K562 (cell line): Measurements from ENCODE around the gene ZCCHC4. TPM values are rescaled to one million over a fixed set of nuclear protein-coding genes. Genes with fewer than 3 reads are reported as not detected.

ENCODE experiments used
- CAMTA2 ChIP-seq: fragments of 250-450 bp; sonication (Bioruptor Pico); conservative IDR thresholded peaks from 2 replicates; pipeline ENCODE4 v1.5.1; 2022
- CUX1 ChIP-seq: fragments of 200-800 bp; sonication (Bioruptor generic); IDR thresholded peaks from 2 replicates; pipeline ENCODE4 v1.6.1; 2016; ENCODE audit warnings: missing genetic modification characterization, missing compliant biosample characterization
- HLTF ChIP-seq: fragments of 450-650 bp; IDR thresholded peaks from 2 replicates; pipeline ENCODE4 v1.6.1; 2016
- HNRNPK ChIP-seq: fragments of 200-400 bp; formaldehyde crosslinking; IDR thresholded peaks from one replicate; pipeline ENCODE4 v1.6.1; 2018; ENCODE audit warnings: mild to moderate bottlenecking, low read depth, low read length; ENCODE audit not compliant: poor library complexity, severe bottlenecking
- KAT7 ChIP-seq: sonication (generic); formaldehyde crosslinking; IDR thresholded peaks from 2 replicates; pipeline ENCODE4 v1.8.0; 2022; ENCODE audit warnings: missing genetic modification reagents, mild to moderate bottlenecking, borderline replicate concordance
- RBM17 ChIP-seq: fragments of 200-400 bp; formaldehyde crosslinking; IDR thresholded peaks from 2 replicates; pipeline ENCODE4 v1.6.1; 2017; ENCODE audit warnings: low read depth, mild to moderate bottlenecking, low read length, borderline replicate concordance
- polyA plus RNA-seq, 8 experiments: library from polyadenylated mRNA; depleted of rRNA in 4 of 8; stranded (reverse) in 5 of 8; unstranded in 3 of 8; fragments of >200 nt; fragmentation: Nextera tagmentation in 2 of 8; fragmentation: Illumina TruSeq in 1 of 8; extraction: Ambion mirVana in 2 of 8; extraction: Trizol in 1 of 8; gene quantifications; 2 replicates each; pipeline versions ENCODE4 v1.2.1 to v1.2.3, GENCODE V29; 2011 to 2014; ENCODE audit warnings: inconsistent platforms in 1 of 8, missing spikeins in 1 of 8
- total RNA-seq, 7 experiments: library from RNA; depleted of rRNA in 6 of 7; stranded (reverse); fragments of >200 nt in 6 of 7; fragmentation: Illumina TruSeq in 2 of 7; extraction: Trizol in 2 of 7; gene quantifications; 2 replicates each; pipeline versions ENCODE4 v1.2.1 to v1.2.3, GENCODE V29; 2011 to 2021; ENCODE audit warnings: low replicate concordance in 1 of 7

Gene ZCCHC4
- total and polyA plus RNA-seq, 9 of the 15 experiments (the other 6 are each of a cell fraction or from before 2014, with no cell fraction given) = 5.3 to 26.1 (median 15.2) TPM

DNA sequence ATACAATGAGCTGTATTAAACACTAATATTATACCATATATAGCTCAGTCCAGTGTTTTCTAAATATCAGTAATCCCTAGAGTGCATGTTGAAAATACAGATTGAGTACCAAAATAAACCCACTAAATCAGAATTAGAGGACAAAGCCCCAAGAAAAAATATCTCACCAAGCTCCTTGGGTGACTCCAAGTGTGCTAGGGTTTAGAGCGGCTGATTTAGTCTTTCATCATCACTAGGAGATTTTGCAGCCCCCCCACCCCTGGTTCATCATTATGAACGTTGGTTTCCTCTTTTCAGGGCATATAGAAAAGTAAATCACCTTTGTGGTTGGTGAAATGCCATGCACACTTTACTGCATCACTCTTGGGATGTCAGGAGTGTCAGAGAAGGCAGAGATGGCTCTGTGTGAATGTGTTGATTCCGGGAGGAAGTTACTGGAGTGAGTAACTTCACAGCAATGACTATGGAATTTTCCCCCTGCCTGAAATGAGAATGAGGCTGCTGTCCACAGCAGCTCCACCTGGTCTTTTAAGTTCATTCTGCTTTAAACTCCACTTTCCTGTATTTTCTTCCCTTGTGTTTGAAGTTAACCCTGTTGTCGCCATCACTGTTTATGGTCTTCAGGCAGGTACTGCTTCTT is 39.3 kb downstream of the ZCCHC4 start (continued):
- TF ChIP-seq CUX1 (no peak), HNRNPK (no peak), RBM17 (no peak), HLTF (no peak), KAT7 (CRISPR knock-in tag) (no peak), CAMTA2 (CRISPR knock-in tag) (no peak)
